Activated CD4-positive, alpha-beta memory T cell treated with anti-CD3 and anti-CD28 coated beads, Interleukin-2, amount 10 ng/mL, durations not matched to agents 7 days and 5 days (primary cell): ENCODE results near the gene EBF3. TPM values are rescaled to one million over a fixed set of nuclear protein-coding genes. Genes with fewer than 3 reads are reported as not detected.

Source experiments
- CTCF ChIA-PET: fragments of 350-600 bp; sonication (Branson Sonifier 250); formaldehyde crosslinking; loops from one replicate; lab custom pipeline; 2021; ENCODE audit warnings: antibody characterized with exemption, inconsistent platforms; lab: Charles Lee
- POLR2A ChIA-PET: fragments of 350-600 bp; sonication (Branson Sonifier 250); formaldehyde crosslinking; loops from one replicate; lab custom pipeline; 2021; ENCODE audit warnings: antibody characterized with exemption; lab: Charles Lee
- DNase-seq: peaks from one replicate; pipeline ENCODE4 v3.0.0-alpha.2; 2020
- H3K27ac Mint-ChIP-seq: one replicate; pipeline ENCODE4 v1.8.0; 2021; ENCODE audit warnings: mild to moderate bottlenecking, mixed read lengths
- H3K27me3 Mint-ChIP-seq: one replicate; pipeline ENCODE4 v1.8.0; 2021; ENCODE audit warnings: mixed read lengths
- H3K36me3 Mint-ChIP-seq: one replicate; pipeline ENCODE4 v1.8.0; 2021; ENCODE audit warnings: low read depth, mixed read lengths
- H3K4me1 Mint-ChIP-seq: one replicate; pipeline ENCODE4 v1.8.0; 2021; ENCODE audit warnings: mixed read lengths
- H3K4me3 Mint-ChIP-seq: one replicate; pipeline ENCODE4 v1.8.0; 2021; ENCODE audit warnings: mild to moderate bottlenecking, mixed read lengths
- H3K9me3 Mint-ChIP-seq: one replicate; pipeline ENCODE4 v1.8.0; 2021; ENCODE audit warnings: mixed read lengths
- total RNA-seq, 2 experiments: library from RNA; stranded (reverse); gene quantifications; one replicate each; pipeline ENCODE4 v1.2.3, GENCODE V29; 2021

The EBF3 gene
- total RNA-seq, 2 experiments from 2014 or later: not detected

- Mint-ChIP-seq H3K27me3 (no peaks in the 10 kb centered on the region), H3K4me3 (no peak overlapping the region), H3K27ac (no peak overlapping the region), H3K9me3 (no peaks in the 10 kb centered on the region), H3K4me1 (no peaks in the 10 kb centered on the region), H3K36me3 (no peaks in the 10 kb centered on the region)
- CTCF ChIA-PET: no interaction called here
- DNase-seq: no peak
- POLR2A ChIA-PET: no interaction called here
These were observed 125.3 kb downstream of the EBF3 start for GRCh38 chr10:129838794-129839193.

DNA sequence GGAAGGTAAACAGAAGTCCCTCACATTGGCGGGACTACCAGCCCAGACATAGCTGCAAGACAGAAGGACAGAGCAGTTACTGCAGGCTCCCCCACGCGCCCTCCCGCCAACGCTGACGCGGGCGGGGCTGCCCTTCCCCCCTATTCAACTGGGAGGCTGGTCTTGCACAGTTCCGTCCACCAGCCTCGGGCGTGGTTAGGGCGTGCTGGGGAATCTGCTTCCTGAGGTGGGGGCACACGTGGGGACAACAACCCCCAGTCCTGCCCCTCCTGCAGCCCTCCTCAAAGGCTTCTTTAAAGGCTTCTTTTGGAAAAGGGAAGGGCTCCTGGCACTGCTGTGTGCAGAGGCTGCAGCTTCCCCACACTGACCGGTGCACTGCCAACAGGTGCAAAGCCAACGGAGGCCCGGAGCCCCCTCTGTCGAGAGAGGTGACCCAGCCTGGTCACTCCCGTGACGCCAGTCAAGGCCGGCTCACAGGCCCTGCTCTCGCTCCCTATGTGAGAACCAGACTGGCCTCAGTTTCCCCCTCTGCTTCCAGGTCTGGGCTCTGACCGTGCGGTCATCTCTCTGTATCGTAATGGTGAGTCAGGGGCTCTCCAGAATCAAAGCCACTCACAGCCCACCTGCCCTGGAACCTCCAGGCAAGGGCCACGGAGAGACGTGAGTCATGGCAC, 126.0 kb downstream of the EBF3 start:
- no peaks in the 10 kb centered on the region for H3K9me3 Mint-ChIP-seq
- CTCF ChIA-PET: no interaction called here
- POLR2A ChIA-PET: no interaction called here
- no peak for DNase-seq
- H3K4me1 Mint-ChIP-seq: no peaks in the 10 kb centered on the region
- H3K36me3 Mint-ChIP-seq: no peaks in the 10 kb centered on the region
- no peaks in the 10 kb centered on the region for H3K27me3 Mint-ChIP-seq
- H3K27ac Mint-ChIP-seq: no peak overlapping the region
- H3K4me3 Mint-ChIP-seq: no peak overlapping the region

- ChIA-PET POLR2A (no interaction called here), CTCF (no interaction called here)
- H3K4me3 Mint-ChIP-seq: no peak overlapping the region
- DNase-seq: no peak
- H3K27ac Mint-ChIP-seq: no peak overlapping the region
- no peaks in the 10 kb centered on the region for H3K36me3 Mint-ChIP-seq
- H3K9me3 Mint-ChIP-seq: no peaks in the 10 kb centered on the region
- no peaks in the 10 kb centered on the region for H3K27me3 Mint-ChIP-seq
- no peaks in the 10 kb centered on the region for H3K4me1 Mint-ChIP-seq
These were observed 127.8 kb downstream of the EBF3 start for GRCh38 chr10:129836253-129836652.

DNA sequence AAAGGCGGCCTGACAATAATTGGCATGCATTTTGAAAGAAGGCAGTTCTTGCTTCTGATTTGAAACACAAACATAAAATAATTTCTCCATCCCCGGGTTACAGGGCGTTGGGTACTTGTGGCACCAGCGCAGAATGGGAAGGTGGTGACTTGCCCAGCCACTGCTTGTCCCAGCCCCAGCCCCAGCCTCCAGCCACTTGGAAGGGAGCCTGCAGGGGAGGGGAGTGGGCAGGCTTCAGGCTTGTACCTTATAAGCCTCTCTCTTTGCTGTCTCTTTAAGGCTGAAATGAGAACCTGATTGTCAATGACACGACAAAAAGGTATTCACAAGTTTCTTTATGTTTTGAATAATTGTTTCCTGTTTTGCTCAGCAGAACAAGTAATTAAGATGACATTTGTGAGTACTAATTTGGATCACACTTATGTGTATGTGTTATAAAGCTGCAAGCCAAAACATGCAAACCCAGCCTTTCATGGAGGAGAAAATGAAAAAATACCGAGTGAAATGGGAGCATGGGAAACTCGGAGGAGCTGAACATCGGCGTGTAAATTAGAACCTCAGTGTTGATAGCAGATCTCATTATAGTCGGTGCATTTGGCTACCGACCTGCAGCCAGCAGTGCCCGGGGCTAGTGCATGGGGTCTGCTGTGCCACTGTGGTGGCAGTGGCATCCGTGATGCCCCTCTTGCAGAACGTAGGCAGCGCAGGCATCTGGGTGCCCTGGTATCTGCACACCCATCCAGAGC, 129.9 kb downstream of the EBF3 start:
- H3K4me3 Mint-ChIP-seq: no peak overlapping the region
- CTCF ChIA-PET: no interaction called here
- no peaks in the 10 kb centered on the region for H3K27me3 Mint-ChIP-seq
- H3K27ac Mint-ChIP-seq: no peak overlapping the region
- no peaks in the 10 kb centered on the region for H3K9me3 Mint-ChIP-seq
- H3K36me3 Mint-ChIP-seq: no peaks in the 10 kb centered on the region
- H3K4me1 Mint-ChIP-seq: no peaks in the 10 kb centered on the region
- no peak for DNase-seq
- POLR2A ChIA-PET: no interaction called here

GRCh38 chr10:129833468-129833950, 130.6 kb downstream of the EBF3 start:
- ChIA-PET POLR2A (no interaction called here), CTCF (no interaction called here)
- no peak overlapping the region for H3K27ac Mint-ChIP-seq
- H3K27me3 Mint-ChIP-seq: no peaks in the 10 kb centered on the region
- H3K4me3 Mint-ChIP-seq: no peak overlapping the region
- no peaks in the 10 kb centered on the region for H3K9me3 Mint-ChIP-seq
- no peaks in the 10 kb centered on the region for H3K4me1 Mint-ChIP-seq
- no peaks in the 10 kb centered on the region for H3K36me3 Mint-ChIP-seq
- no peak for DNase-seq

GRCh38 chr10:129832573-129833467, 131.3 kb downstream of the EBF3 start:
- ChIA-PET POLR2A (no interaction called here), CTCF (no interaction called here)
- DNase-seq: no peak
- Mint-ChIP-seq H3K27me3 (no peaks in the 10 kb centered on the region), H3K4me1 (no peaks in the 10 kb centered on the region), H3K36me3 (no peaks in the 10 kb centered on the region), H3K4me3 (no peak overlapping the region), H3K9me3 (no peaks in the 10 kb centered on the region), H3K27ac (no peak overlapping the region)

- no peaks in the 10 kb centered on the region for H3K36me3 Mint-ChIP-seq
- DNase-seq: no peak
- H3K27ac Mint-ChIP-seq: no peak overlapping the region
- no peaks in the 10 kb centered on the region for H3K9me3 Mint-ChIP-seq
- no peaks in the 10 kb centered on the region for H3K4me1 Mint-ChIP-seq
- POLR2A ChIA-PET: no interaction called here
- no peak overlapping the region for H3K4me3 Mint-ChIP-seq
- CTCF ChIA-PET: no interaction called here
- H3K27me3 Mint-ChIP-seq: no peaks in the 10 kb centered on the region
These were observed 132.9 kb downstream of the EBF3 start for GRCh38 chr10:129831150-129831549.

- no peak overlapping the region for H3K27ac Mint-ChIP-seq
- no peaks in the 10 kb centered on the region for H3K9me3 Mint-ChIP-seq
- ChIA-PET POLR2A (no interaction called here), CTCF (no interaction called here)
- H3K27me3 Mint-ChIP-seq: no peaks in the 10 kb centered on the region
- no peaks in the 10 kb centered on the region for H3K36me3 Mint-ChIP-seq
- H3K4me1 Mint-ChIP-seq: no peaks in the 10 kb centered on the region
- DNase-seq: no peak
- no peak overlapping the region for H3K4me3 Mint-ChIP-seq
These were observed 138.2 kb downstream of the EBF3 start for GRCh38 chr10:129825826-129826225.

DNA sequence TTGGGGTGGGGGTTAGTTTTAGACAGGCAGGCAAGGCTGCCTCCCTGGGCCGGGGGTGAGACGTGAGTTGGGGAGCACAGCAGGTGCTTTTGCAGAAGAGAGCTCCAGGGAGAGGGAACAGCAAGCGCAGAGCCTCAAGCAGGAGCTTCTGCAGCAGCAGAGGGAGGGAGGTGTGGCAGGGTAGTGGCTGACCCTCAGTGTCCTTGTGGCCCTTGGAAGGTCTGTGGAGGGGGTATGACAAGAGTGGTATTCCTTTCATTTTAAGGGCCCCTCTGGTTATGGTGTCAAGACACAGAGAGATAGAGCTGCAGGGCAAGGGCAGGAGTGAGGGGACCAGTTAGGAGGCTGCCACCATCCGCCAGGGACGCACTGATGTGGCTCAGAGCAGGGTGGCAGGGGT, 138.9 kb downstream of the EBF3 start:
- Mint-ChIP-seq H3K27me3 (no peaks in the 10 kb centered on the region), H3K4me3 (no peak overlapping the region), H3K9me3 (no peaks in the 10 kb centered on the region), H3K36me3 (no peaks in the 10 kb centered on the region), H3K27ac (no peak overlapping the region), H3K4me1 (no peaks in the 10 kb centered on the region)
- ChIA-PET POLR2A (no interaction called here), CTCF (no interaction called here)
- no peak for DNase-seq

DNA sequence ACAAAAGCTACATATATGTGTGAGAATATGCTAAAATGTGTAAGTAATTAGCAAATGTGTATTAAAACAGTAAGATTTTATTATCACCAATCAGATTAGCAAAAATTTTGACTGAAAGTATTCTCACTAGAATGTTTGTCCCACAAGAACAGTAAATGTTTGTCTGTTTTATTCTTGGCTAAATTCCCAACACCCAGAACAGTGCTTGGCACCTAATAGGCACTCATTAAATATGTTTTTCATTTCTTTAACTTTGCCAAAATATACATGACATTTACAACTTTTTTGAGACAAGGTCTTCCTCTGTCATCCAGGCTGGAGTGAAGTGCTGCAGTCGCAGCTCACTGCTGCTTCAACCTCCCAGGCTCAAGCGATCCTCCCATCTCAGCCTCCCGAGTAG, 143.6 kb downstream of the EBF3 start:
- Mint-ChIP-seq H3K4me1 (no peaks in the 10 kb centered on the region), H3K27ac (no peak overlapping the region), H3K27me3 (no peaks in the 10 kb centered on the region), H3K4me3 (no peak overlapping the region), H3K9me3 (peaks cover 8% of the 10 kb centered on the region), H3K36me3 (no peaks in the 10 kb centered on the region)
- CTCF ChIA-PET: no interaction called here
- no peak for DNase-seq
- POLR2A ChIA-PET: no interaction called here

DNA sequence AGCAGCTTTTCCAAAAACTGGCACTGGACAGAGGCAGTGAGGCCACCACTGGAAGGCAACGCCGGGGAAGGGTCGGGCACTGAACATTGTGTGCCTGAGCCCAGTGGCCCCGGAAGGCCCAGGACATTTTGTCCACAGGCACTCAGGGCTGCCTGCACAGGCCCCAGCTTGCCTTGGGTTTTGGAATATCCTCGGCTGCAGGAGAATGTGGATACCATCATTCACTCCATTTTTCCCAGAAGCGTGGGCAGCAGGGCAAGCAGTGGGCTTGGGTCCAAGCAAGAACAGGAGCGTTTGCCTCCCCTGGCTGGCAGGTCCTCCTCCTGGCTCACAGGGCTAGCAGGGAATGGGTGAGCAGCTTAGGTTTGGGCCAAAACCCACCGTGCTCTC, 147.4 kb downstream of the EBF3 start:
- Mint-ChIP-seq H3K27me3 (no peaks in the 10 kb centered on the region), H3K9me3 (peaks cover 11% of the 10 kb centered on the region), H3K27ac (no peak overlapping the region), H3K36me3 (no peaks in the 10 kb centered on the region), H3K4me3 (no peak overlapping the region), H3K4me1 (no peaks in the 10 kb centered on the region)
- POLR2A ChIA-PET: no interaction called here
- DNase-seq: no peak
- CTCF ChIA-PET: no interaction called here

DNA sequence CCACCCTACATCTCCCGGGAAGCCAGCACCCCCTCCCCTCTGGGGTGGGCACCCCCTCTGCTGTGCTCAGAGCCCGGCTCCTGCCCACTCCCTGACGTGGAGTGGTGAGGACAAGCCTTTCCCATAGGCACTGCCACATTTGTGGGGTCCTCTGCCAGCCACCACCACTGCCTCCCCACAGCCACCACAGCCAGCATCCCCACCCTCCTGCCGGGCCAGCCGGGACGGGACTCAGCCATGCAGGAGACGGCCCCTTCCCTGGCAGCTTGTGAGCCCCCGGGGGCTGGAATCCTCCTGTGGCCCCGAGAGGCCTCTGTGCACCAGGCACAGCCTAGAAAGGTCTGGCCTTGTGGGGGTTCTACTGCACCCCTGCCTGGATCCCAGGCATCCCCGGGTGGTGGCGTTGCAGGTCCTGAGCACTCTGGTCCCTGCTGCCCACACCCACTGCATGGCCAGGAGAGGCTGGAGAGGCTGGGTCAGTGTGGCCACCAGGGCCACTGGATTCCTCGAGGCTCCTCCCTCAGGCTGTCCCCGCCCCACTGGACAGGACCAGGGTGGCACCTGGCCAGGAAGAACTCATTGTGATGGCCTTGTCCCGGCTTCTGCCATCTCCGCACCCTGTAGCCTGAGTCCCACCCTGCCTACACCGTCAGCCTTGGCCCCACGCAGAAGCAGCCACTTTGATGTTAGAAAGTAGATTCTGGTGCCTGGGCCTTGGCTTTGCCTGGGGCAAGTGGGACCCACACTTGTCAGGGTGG, 148.0 kb downstream of the EBF3 start:
- DNase-seq: no peak
- Mint-ChIP-seq H3K4me1 (no peaks in the 10 kb centered on the region), H3K36me3 (no peaks in the 10 kb centered on the region), H3K4me3 (no peak overlapping the region), H3K27me3 (no peaks in the 10 kb centered on the region), H3K27ac (no peak overlapping the region), H3K9me3 (peaks cover 11% of the 10 kb centered on the region)
- ChIA-PET CTCF (no interaction called here), POLR2A (no interaction called here)
